Measurements from ENCODE around the gene OR56A1.

OR56A1 gene

DNA sequence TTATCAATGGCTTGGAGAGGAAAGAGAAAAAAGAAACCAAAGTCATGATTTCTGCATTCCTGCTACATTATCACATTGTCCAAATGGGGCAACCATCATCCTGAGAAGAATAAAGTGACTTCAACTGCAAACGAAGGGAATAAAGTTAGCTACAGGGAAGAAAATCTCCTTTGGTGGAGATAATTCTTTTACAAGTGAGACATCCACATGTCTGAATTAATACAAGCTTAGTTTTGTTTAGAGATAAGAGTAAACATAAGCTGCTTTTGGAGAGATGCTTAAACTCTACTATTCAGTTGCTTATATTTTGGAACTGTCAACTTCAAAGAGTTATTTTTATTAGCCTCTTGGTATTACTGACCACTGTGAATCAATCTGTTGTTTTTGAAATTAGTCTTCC, 43.7 kb downstream of the OR56A1 start, which contains the start of gene OR52L1:
TSS of gene OR52L1 (minus strand) at position 101 of the 400 bp plus-strand sequence. CDS start at position 46, 55 bp downstream.
- no peak for DNase-seq

DNA sequence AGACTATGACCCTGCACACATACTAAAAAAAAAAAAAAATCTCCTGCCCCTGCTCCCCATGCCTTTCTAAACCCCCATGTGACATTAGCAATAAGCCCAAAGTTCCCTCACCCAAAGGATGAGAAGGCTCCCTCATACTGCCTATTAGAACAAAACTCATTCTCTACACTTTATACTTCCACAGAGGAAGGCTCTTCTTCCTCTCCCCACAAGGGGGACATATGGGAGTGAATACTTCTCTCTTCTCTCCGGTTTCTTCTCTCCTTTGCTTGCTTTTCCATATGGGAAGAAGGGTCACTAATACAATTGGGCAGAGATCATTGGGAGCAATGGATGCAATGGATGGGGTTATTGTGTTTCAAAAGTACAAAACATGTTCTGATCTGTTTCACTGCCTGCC, 47.1 kb downstream of the OR56A1 start:
- no peak for DNase-seq

DNA sequence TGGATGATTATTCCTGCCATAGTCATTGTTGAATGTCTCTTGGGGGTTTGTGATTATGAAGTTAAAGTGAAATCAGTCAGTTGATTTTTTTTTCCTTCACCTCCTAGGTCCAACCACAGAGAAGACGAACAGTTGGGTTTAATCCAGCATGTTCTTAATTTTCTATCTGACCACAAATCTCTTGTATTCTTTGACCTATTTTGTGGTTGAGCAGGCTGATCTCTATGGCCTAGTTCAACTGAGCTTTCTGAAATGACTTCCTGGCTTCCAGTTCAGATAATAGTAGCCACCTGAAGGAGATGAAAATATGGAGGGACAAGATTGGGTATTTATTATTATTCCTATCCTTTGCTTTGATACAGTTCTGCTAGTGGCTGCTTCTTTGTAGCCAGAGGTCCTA, 57.0 kb downstream of the OR56A1 start:
- no peak for DNase-seq

Data from HCEC 1CT (cell line).